Ectodermal cell (in vitro differentiated cells): ENCODE results near the gene MKNK1.

Experiments used
- H3K27ac ChIP-seq: 2 replicates; pipeline ENCODE4 v1.7.0; 2013; ENCODE audit warnings: mild to moderate bottlenecking, low read depth, low read length; ENCODE audit not compliant: insufficient read depth, poor library complexity, severe bottlenecking
- H3K27me3 ChIP-seq: 2 replicates; pipeline ENCODE4 v1.7.0; 2013; ENCODE audit warnings: mild to moderate bottlenecking, low read length; ENCODE audit not compliant: insufficient read depth, control insufficient read depth, poor library complexity, severe bottlenecking
- H3K36me3 ChIP-seq: one replicate; pipeline ENCODE4 v1.7.0; 2013; ENCODE audit warnings: low read length; ENCODE audit not compliant: control insufficient read depth, insufficient read depth
- H3K4me1 ChIP-seq: one replicate; pipeline ENCODE4 v1.7.0; 2013; ENCODE audit warnings: low read length; ENCODE audit not compliant: control insufficient read depth, insufficient read depth
- H3K4me3 ChIP-seq: 2 replicates; pipeline ENCODE4 v1.7.0; 2013; ENCODE audit warnings: low read depth, low read length, control low read depth; ENCODE audit not compliant: insufficient read depth
- H3K9me3 ChIP-seq: 2 replicates; pipeline ENCODE4 v1.7.0; 2013; ENCODE audit warnings: mild to moderate bottlenecking, low read length, moderate library complexity; ENCODE audit not compliant: control insufficient read depth
- WGBS, 2 experiments: methylation state at CpG; one replicate each; pipeline ENCODE4 v1.1.7; 2013; ENCODE audit warnings: missing lambda C conversion rate in 2 of 2; 5-methylcytosine and 5-hydroxymethylcytosine counted together

The MKNK1 gene

DNA sequence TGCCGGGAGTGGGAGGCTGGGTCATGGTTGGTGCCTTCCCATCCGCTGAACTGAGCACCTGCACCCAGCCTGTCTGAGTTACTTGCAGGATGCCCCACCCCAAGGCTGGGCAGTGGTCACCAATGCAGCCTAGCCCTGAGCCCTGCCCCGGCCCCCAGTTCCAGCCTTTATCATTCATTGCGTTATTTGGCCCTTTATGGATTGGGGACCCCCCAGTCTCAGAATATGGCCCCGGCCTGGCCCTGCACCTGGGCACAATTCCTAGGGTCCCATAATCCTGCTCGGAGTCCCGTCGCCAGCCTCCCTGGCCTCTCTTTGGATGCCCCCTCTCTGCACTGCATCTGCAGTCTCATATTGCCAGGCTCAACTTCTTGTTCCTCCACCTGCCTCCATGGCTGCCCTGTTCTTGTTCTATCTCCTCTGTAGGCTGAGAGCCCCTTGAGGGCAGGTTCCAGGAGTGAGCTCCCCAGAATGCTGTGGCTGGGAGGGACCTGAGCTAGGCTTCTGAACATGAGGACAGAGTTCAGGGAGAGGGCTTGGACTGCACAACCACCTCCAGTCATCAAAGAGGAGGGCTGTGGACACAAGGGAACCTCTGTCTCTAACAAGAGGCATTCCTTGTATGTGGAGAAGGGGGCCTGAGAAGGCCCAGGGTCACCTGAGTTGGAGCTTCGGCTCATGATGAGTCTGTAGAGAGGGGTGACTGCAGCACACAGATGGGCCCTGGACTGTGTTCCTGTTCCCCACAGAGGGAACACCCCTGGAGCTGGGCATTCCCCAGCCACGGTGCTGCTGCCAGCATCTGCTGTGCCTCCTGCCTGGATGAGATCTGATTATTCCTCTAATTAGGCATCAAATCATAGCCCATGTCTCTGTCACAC lies 51.5 kb downstream of the MKNK1 start:
- no peak overlapping the region for H3K27ac ChIP-seq
- 92 to 94% methylated on average over 10 of the region's 10 CpGs for WGBS, 2 experiments
- no peaks in the 10 kb centered on the region for H3K36me3 ChIP-seq
- H3K9me3 ChIP-seq: no peaks in the 10 kb centered on the region
- H3K27me3 ChIP-seq: no peaks in the 10 kb centered on the region
- H3K4me3 ChIP-seq: no peak overlapping the region
- peaks cover 9% of the 10 kb centered on the region for H3K4me1 ChIP-seq

DNA sequence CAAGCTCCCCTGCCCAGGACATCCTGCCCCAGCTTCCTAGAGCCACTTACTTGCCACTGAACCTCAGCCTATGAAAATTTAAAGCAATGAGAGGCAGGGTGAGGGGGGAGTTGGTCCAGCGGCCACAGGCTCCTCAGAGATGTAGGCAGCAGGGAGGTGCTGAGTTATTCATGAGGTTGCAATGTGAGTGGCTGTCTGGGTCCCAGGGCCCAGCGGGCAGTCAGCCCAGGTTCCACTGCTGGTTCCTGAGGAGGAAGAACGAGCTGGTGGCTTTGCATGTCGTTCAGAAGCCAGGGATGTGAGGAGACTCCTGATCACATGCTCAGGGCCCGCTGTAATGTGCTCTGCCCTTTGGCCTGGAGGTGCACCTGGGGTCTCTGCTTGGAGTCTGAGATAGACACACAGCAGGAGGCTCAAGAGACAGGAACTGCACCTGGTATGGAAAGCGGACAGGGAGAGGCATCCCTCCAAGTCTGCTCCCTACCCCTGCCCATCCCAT lies 52.4 kb downstream of the MKNK1 start, which contains the start of gene KNCN:
Gene KNCN, minus strand, starts transcription at position 51 of the 499 bp plus-strand sequence. CDS start 432 bp downstream, outside the sequence.
- H3K27ac ChIP-seq: no peak within 1 kb of the TSS
- H3K4me3 ChIP-seq: no peak within 1 kb of the TSS
- peaks cover 6% of the 10 kb centered on the region for H3K27me3 ChIP-seq

DNA sequence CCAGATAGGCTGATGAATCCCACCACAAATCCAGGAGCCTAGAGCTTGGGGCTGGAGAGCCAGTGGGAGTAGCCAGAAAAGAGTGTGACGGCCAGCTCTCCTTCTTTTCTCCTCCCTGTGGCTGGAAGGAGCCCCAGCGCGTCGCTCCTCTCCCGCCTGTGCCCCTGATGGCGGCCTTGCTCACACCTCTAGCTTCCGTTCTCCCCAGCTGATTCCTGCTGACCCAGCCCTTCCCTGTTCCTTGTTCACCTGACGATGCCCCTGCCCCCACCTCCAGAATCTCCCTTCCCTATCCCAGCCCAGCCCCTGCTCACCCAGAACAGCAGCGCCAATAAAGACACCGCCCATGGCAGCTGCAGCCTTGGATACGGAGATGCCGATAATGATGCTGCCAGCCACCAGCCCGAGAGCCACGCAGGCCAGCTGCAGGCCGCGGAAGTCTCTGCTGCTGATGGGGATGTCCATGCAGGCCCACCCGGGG lies 53.3 kb downstream of the MKNK1 start:
- Histone ChIP-seq H3K27me3 (peaks cover 15% of the 10 kb centered on the region), H3K9me3 (no peaks in the 10 kb centered on the region), H3K4me3 (no peak overlapping the region), H3K4me1 (peaks cover 9% of the 10 kb centered on the region), H3K27ac (no peak overlapping the region), H3K36me3 (no peaks in the 10 kb centered on the region)
- WGBS, 2 experiments: 74 to 80% methylated on average over 17 of the region's 17 CpGs

More for the DNA sequence above, 52.4 kb downstream of the MKNK1 start, which contains the start of gene KNCN:
- 80 to 82% methylated on average over 6 of the region's 6 CpGs for WGBS, 2 experiments
- Histone ChIP-seq H3K9me3 (no peaks in the 10 kb centered on the region), H3K4me1 (peaks cover 9% of the 10 kb centered on the region), H3K36me3 (no peaks in the 10 kb centered on the region)

DNA sequence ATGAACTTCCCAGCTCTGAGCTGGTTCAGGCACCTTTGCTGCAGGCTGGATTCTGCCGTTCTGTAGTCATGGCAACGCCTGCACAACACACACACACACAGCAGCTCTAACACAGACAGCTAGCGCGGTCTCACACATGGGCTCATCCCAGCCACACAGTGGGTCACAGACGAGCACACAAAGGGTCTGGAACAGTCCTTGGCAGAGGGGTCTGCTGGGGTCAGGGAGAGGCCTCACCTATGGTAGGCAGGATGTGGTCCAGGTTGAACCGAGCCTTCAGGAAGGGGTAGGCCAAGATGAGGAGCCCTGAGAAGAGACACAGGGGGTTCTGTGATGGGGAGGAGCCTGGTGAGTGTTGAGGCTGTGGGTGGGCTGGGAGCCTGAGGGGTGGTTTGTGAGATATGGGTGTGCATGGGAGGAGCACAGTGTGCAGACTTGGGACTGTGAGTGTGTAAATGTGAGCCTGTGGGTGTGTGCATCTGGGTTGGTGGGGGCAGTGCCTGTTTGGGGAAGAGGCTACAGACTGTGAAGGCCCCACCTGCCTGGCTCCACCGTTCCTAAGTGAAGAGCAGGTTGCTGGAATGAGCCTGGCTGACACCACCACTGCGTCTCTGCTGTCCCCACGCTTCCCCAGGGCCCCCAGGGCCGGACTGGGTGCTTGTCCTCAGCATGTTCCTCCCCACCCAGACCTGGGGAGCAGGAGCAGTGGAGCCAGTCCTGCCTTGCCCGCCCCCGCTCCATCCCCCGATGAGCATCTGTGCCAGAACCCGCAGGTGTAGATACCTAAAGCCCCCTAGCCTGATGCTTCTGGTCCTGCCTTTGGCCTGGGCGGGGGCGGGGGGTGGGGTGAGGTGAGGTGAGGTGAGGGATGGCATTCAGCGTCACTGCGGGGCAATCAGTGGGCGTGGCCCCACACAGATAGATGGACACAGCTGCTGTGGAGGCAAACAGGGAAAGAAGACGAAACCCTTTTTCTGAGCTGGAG lies 54.1 kb downstream of the MKNK1 start:
- 80 to 82% methylated on average over 20 of the region's 20 CpGs for WGBS, 2 experiments
- Histone ChIP-seq H3K27me3 (peaks cover 23% of the 10 kb centered on the region), H3K4me1 (peaks cover 9% of the 10 kb centered on the region), H3K36me3 (no peaks in the 10 kb centered on the region), H3K4me3 (no peak overlapping the region), H3K9me3 (no peaks in the 10 kb centered on the region), H3K27ac (no peak overlapping the region)

DNA sequence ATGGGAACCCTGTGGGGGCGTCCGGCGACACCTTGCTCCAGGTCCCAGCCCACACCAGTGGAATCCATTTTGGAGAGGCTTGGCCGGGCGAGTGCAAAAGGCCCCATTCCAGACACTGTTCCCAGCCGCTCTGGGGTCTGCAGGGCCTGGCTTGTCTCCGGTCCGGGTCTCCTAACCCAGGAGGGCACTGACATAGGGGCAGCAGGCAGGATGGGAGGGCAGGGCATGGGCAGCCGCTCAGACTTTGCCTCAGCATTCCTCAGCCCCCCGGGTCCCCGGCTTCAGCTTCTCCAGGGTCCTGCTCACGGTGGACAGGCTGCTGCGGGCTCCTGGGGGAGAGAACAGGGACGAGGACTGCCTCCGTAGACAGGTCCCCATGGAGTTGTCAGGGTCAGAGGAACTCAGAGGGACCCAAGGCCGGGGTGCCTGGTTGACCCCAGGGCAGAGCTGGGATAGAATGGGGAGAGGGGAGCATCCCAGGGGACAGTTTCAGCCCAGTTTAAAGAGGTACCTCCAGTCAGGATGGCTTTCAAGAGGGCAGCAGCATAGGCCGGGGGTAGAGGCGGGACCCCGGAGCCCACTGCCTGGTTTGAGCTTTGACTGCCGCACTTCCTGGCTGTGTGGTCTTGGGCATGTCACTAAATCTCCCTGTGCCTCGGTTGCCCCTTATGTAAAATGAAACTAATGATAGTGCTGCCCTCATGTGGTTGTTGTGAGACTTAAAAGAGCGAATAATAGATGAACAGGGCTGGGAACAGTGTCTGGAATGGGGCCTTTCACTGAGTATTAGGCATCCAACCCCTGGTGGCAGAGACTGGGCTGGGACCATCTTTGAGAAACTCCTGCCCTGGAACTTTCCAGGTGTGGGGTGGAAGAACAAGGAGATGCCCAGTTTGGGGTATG lies 56.3 kb downstream of the MKNK1 start:
- Histone ChIP-seq H3K27ac (no peak overlapping the region), H3K4me1 (peaks cover 12% of the 10 kb centered on the region), H3K27me3 (peaks cover 45% of the 10 kb centered on the region), H3K36me3 (no peaks in the 10 kb centered on the region), H3K9me3 (no peaks in the 10 kb centered on the region), H3K4me3 (no peak overlapping the region)
- 82 to 85% methylated on average over 22 of the region's 22 CpGs for WGBS, 2 experiments

DNA sequence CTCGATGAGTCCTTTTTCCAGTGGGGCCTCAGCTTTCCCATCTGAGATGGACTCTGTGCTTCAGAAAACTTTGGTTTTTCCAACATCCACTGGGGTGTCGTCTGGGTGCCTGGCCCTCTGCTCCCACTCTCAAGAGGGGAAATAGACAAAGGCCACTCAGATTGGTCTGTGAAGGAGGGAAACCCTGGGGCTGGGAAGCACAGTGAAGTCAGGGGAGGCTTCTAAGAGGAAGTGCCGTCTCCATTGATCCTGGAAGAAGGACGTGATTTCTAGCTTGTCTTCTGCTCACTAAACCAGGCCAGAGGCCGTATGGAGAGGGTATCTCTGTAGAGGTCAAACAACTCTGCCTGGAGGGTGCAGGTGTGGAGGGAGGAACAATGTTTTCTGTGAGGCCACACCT lies 57.9 kb downstream of the MKNK1 start:
- Histone ChIP-seq H3K4me3 (no peak overlapping the region), H3K27me3 (peaks cover 61% of the 10 kb centered on the region), H3K27ac (no peak overlapping the region), H3K36me3 (no peaks in the 10 kb centered on the region), H3K9me3 (no peaks in the 10 kb centered on the region), H3K4me1 (peaks cover 12% of the 10 kb centered on the region)
- 71 to 72% methylated on average over 5 of the region's 5 CpGs for WGBS, 2 experiments

DNA sequence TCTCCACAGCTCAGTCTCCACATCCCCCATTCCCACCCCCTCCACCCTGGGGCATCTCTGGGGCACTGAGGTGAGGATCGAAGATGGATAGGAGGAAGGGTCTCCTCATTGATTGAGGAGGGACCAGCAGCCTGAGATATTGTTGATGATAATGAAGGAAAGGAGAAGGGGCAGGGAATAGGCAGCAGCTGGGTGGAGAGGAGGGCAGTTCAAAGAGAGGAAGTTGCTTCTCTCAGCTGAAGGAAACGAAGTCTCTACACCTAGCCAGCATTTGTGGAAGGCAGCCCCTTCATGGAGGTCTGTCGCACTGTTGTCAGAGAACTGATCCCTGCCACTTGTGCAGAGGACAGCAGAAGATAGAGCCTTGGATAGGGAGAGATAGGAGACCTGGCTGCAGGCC lies 58.3 kb downstream of the MKNK1 start:
- WGBS, 2 experiments: 85 to 86% methylated on average over 3 of the region's 3 CpGs

DNA sequence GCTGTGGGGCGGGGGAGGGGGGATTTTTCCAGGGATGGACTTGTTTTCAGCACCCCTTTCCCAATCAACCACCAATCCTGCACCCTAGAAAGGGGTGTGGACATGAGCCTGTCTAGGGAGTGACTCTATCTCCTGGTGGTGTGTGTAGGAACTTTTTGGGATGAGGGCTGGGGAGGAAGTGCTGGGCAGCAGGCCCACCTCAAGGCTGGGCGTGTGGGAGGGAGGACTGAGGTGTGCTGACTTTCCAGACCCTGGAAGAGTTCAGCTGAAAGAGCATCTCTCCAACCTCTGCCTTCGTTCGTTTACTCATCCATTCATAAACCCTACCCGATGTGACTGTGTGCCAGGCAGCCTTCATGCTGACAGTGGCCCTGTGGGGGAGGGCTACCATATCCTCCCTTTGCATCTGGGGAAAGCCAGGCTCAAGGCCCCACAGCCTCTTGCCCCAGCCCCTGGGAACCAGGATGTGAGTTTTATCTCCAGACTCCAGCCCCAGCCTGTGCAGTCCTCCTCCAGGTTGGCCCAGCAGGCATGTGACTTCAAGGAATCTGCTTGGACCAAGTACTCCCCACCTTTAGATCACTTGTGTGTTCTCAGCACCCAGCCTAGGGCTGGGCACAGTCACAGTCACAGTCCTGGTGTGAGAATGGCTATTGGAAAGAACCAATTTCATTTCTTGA lies 59.4 kb downstream of the MKNK1 start:
- no peaks in the 10 kb centered on the region for H3K36me3 ChIP-seq
- H3K27me3 ChIP-seq: peaks cover 73% of the 10 kb centered on the region
- H3K9me3 ChIP-seq: no peaks in the 10 kb centered on the region
- no peak overlapping the region for H3K27ac ChIP-seq
- peaks cover 6% of the 10 kb centered on the region for H3K4me1 ChIP-seq
- H3K4me3 ChIP-seq: no peak overlapping the region
- 60 to 61% methylated on average over 4 to 5 of the region's 5 CpGs for WGBS, 2 experiments

More for the DNA sequence above, 58.3 kb downstream of the MKNK1 start:
- Histone ChIP-seq H3K27ac (no peak overlapping the region), H3K9me3 (no peaks in the 10 kb centered on the region), H3K36me3 (no peaks in the 10 kb centered on the region), H3K4me3 (no peak overlapping the region), H3K4me1 (peaks cover 12% of the 10 kb centered on the region), H3K27me3 (peaks cover 65% of the 10 kb centered on the region)
